Measurements from ENCODE around the gene CFL1.

GRCh38 chr11:65851083-65851579 lies 6.8 kb downstream of the CFL1 start:
- TF ChIP-seq CTCF (IDR thresholded peaks at IDR 0.05): peak in 2 of 7 experiments; percentile 13 to 38
- no peak for TF ChIP-seq EP300 (IDR thresholded peaks at IDR 0.05)
- TF ChIP-seq POLR2A (IDR thresholded peaks at IDR 0.05): no peak
- no peak for TF ChIP-seq POLR2AphosphoS5 (IDR thresholded peaks at IDR 0.05)
